ENCODE data around the gene TEX50. TPM values are rescaled to one million over a fixed set of nuclear protein-coding genes. Genes with fewer than 3 reads are reported as not detected.

The TEX50 gene
- total and polyA plus RNA-seq, 2 of the 8 experiments (the other 6 are each of a cell fraction or from before 2014, with no cell fraction given) = not detected

GRCh38 chr1:173661271-173661670, 26.1 kb downstream of the TEX50 start:
- Histone ChIP-seq H3K27me3 (replicated peaks in 1 of 4; ENCODE audit: control insufficient read depth in 3 of 4, extremely low read depth in 1 of 4, insufficient read depth in 3 of 4, low read length in 3 of 4) (no peaks in the 10 kb centered on the region), H3K79me1 (ENCODE audit: low read depth, low read length) (no peaks in the 10 kb centered on the region), H4K5ac (ENCODE audit: insufficient read length, low read depth, low read length) (no peak overlapping the region), H2AK5ac (ENCODE audit: low read depth, low read length) (no peak overlapping the region), H2BK5ac (ENCODE audit: low read depth, low read length) (no peak overlapping the region), H3K9ac (replicated peaks in 1 of 4; ENCODE audit: extremely low read depth in 1 of 4, low read depth in 3 of 4, low read length in 3 of 4) (no peak overlapping the region), H3K27ac (ENCODE audit: low read depth, low read length) (no peak overlapping the region), H2BK12ac (ENCODE audit: low read depth, low read length) (no peak overlapping the region), H4K20me1 (replicated peaks in 1 of 2; ENCODE audit: control insufficient read depth in 1 of 2, insufficient read depth in 2 of 2, low read length in 2 of 2) (no peaks in the 10 kb centered on the region), H3K23me2 (ENCODE audit: low read depth, low read length) (peaks cover 2% of the 10 kb centered on the region; the same call in 1 of the 2 replicates), H3K79me2 (ENCODE audit: control insufficient read depth in 1 of 2, insufficient read depth in 2 of 2, low read length in 2 of 2) (peaks cover 0 to 3% of the 10 kb centered on the region in 2 experiments; a peak in 1 of 4 replicates), H3K14ac (ENCODE audit: insufficient read length) (no peak overlapping the region), H3K23ac (ENCODE audit: insufficient read length) (no peak overlapping the region), H3K4me2 (ENCODE audit: insufficient read depth in 1 of 2, low read depth in 2 of 2, low read length in 2 of 2) (no peak overlapping the region), H3K18ac (ENCODE audit: extremely low read depth, low read length) (no peak overlapping the region), H4K8ac (ENCODE audit: extremely low read depth, insufficient read depth, low read length) (no peak overlapping the region), H3K4me1 (replicated peaks in 1 of 4; ENCODE audit: control insufficient read depth in 3 of 4, insufficient read depth in 4 of 4, low read length in 3 of 4) (no peaks in the 10 kb centered on the region), H2AFZ (ENCODE audit: low read length) (no peak overlapping the region), H3K4me3 (ENCODE audit: extremely low read depth in 1 of 4, insufficient read depth in 2 of 4, low read depth in 3 of 4, low read length in 4 of 4) (no peak overlapping the region), H3K56ac (replicated peaks; ENCODE audit: insufficient read length, low read depth, low read length) (no peak overlapping the region), H3K9me3 (ENCODE audit: insufficient read depth in 2 of 2, low read depth in 1 of 2, low read length in 1 of 2) (peaks cover 3% of the 10 kb centered on the region in 2 experiments; a peak in 3 of 4 replicates), H4K91ac (replicated peaks; ENCODE audit: insufficient read length, low read length) (no peak overlapping the region), H3K4ac (replicated peaks; ENCODE audit: insufficient read length, low read depth, low read length) (no peak overlapping the region), H2BK15ac (ENCODE audit: low read length) (no peak overlapping the region), H2BK20ac (ENCODE audit: low read length) (no peak overlapping the region), H3K36me3 (ENCODE audit: control insufficient read depth in 2 of 4, insufficient read depth in 4 of 4, low read length in 3 of 4) (peaks cover 0 to 20% (median 0%) of the 10 kb centered on the region in 4 experiments; a peak in 3 of 8 replicates), H2BK120ac (replicated peaks; ENCODE audit: low read depth, low read length) (no peak overlapping the region)
- CTCF ChIA-PET (ENCODE audit: partially characterized antibody) = interaction anchor here (1.0 to 1.1 kb wide), 3 partner anchors 14 to 231 kb away, joined by 3 to 4 read pairs (median 3); no protein-coding TSS in a partner anchor
- POLR2A ChIA-PET (ENCODE audit: partially characterized antibody) = interaction anchor here (1.1 kb wide), 1 partner anchor 14 kb away, joined by 3 read pairs; no protein-coding TSS in a partner anchor
- DNase-seq (ENCODE audit: low read depth in 1 of 2, low spot score in 2 of 2) (no peak), FAIRE-seq (no peak)
- 94% methylated on average over 1 of the region's 1 CpG; no CpG with 5 or more reads in 1 of the 2 experiments for WGBS, 2 experiments (ENCODE audit: extremely low coverage in 1 of 2, insufficient coverage in 1 of 2, insufficient read length in 1 of 2, insufficient replicate concordance in 2 of 2, low coverage in 1 of 2, low lambda C conversion rate in 2 of 2, missing lambda C conversion rate in 1 of 2)
- TF ChIP-seq ZNF274 (IDR thresholded peaks at IDR 0.05; ENCODE audit: borderline replicate concordance, extremely low read depth, low read length) (no peak), EZH2 (IDR thresholded peaks at IDR 0.05; ENCODE audit: low read depth, low read length, severe bottlenecking) (no peak), POLR2AphosphoS5 (IDR thresholded peaks at IDR 0.05; ENCODE audit: low read depth, low read length) (no peak), POU5F1 (IDR thresholded peaks at IDR 0.05; ENCODE audit: low read depth, low read length) (no peak), CREB1 (IDR thresholded peaks at IDR 0.05) (no peak), USF2 (IDR thresholded peaks at IDR 0.05; ENCODE audit: low read length) (no peak), HDAC6 (IDR thresholded peaks at IDR 0.05; ENCODE audit: low read depth, low read length) (no peak), KDM4A (IDR thresholded peaks at IDR 0.05; ENCODE audit: low read depth, low read length, severe bottlenecking) (no peak), RBBP5 (IDR thresholded peaks at IDR 0.05; ENCODE audit: borderline replicate concordance, low read depth, low read length) (no peak), SUZ12 (IDR thresholded peaks at IDR 0.05; ENCODE audit: low read length) (no peak), ASH2L (IDR thresholded peaks at IDR 0.05; ENCODE audit: low read length) (no peak), YY1 (IDR thresholded peaks at IDR 0.05; ENCODE audit: low read depth, low read length) (no peak), NANOG (IDR thresholded peaks at IDR 0.05; ENCODE audit: insufficient read depth, low read depth, low read length, poor library complexity, severe bottlenecking) (no peak), JUN (IDR thresholded peaks at IDR 0.05; ENCODE audit: low read depth, low read length) (no peak)

Measured in H1 (cell line).